C4-2B (cell line): ENCODE data around the gene SLC39A11.

Experiments used
- CTCF ChIP-seq: fragments of 450-650 bp; conservative IDR thresholded peaks from 2 replicates; pipeline ENCODE4 v1.5.1; 2017; ENCODE audit warnings: mild to moderate bottlenecking
- ZFX ChIP-seq: fragments of 450-650 bp; IDR thresholded peaks from 2 replicates; pipeline ENCODE4 v1.6.1; 2017

GRCh38 chr17:72976971-72977770 lies 115.3 kb downstream of the SLC39A11 start:
- no peak for TF ChIP-seq CTCF
- no peak for TF ChIP-seq ZFX
